ENCODE data around the gene DGLUCY.
"Not testable (repeated sequence)": the region's sequence is repeated elsewhere in the genome, so short reads cannot be mapped to it uniquely, and the experiment has no call there.

DNA sequence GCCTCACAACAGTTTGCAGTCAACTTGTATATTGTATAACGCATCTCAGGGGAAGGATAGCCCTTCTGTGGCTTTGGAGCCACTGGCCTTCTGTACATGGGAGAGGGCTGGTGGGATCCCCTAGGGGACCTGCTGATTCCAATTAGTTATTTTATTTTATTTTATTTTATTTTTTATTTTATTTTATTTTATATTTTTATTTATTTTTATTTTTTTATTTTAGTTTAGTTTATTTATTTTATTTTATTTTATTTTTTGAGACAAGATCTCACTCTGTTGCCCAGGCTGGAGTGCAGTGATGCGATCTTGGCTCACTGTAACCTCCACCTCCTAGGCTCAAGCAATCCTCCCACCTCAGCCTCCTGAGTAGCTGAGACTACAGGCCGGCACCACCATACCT lies 68.9 kb downstream of the DGLUCY start:
- TF ChIP-seq CTCF, POLR2A, POLR2AphosphoS5 (IDR thresholded peaks at IDR 0.05): not testable (repeated sequence)

Measured in breast epithelium (tissue), 3 donors.